Trophoblast cell (in vitro differentiated cells and primary cell): ENCODE results near the gene UGT1A1.
A peak's percentile ranks its signal among the peaks of the same experiment; 100 is the strongest.

Experiments
- DNase-seq, 2 donors: peaks; one replicate each; pipeline ENCODE4 v3.0.0-alpha.2; 2016
- H2AFZ ChIP-seq: 2 replicates; pipeline ENCODE4 v1.6.1; 2013; ENCODE audit warnings: low read length, moderate library complexity, mild to moderate bottlenecking; ENCODE audit not compliant: insufficient read depth, poor library complexity
- H2AK5ac ChIP-seq: 2 replicates; pipeline ENCODE4 v1.6.1; 2013; ENCODE audit warnings: mild to moderate bottlenecking, low read length
- H2BK120ac ChIP-seq: 2 replicates; pipeline ENCODE4 v1.6.1; 2013; ENCODE audit warnings: low read length, mild to moderate bottlenecking, moderate library complexity; ENCODE audit not compliant: insufficient read depth, poor library complexity
- H2BK12ac ChIP-seq: 2 replicates; pipeline ENCODE4 v1.6.1; 2013; ENCODE audit warnings: mild to moderate bottlenecking, low read length, moderate library complexity
- H2BK5ac ChIP-seq: 2 replicates; pipeline ENCODE4 v1.6.1; 2013; ENCODE audit warnings: low read length, low read depth, moderate library complexity, mild to moderate bottlenecking; ENCODE audit not compliant: poor library complexity
- H3K14ac ChIP-seq: 2 replicates; pipeline ENCODE4 v1.6.1; 2013; ENCODE audit warnings: mild to moderate bottlenecking, low read length
- H3K18ac ChIP-seq: 2 replicates; pipeline ENCODE4 v1.6.1; 2013; ENCODE audit warnings: mild to moderate bottlenecking, low read length
- H3K23ac ChIP-seq: 2 replicates; pipeline ENCODE4 v1.6.1; 2013; ENCODE audit warnings: low read length
- H3K27ac ChIP-seq: 2 replicates; pipeline ENCODE4 v1.5.1; 2013; ENCODE audit warnings: low read depth, mild to moderate bottlenecking, inconsistent platforms, low read length, moderate library complexity
- H3K27me3 ChIP-seq: 2 replicates; pipeline ENCODE4 v1.6.1; 2013; ENCODE audit warnings: inconsistent platforms, mild to moderate bottlenecking, low read length, moderate library complexity; ENCODE audit not compliant: insufficient read depth
- H3K36me3 ChIP-seq, 2 experiments: 1 replicate in 1 of 2; 2 replicates in 1 of 2; pipeline ENCODE4 v1.6.1; 2013; ENCODE audit warnings: low read length in 2 of 2, mild to moderate bottlenecking in 2 of 2, moderate library complexity in 1 of 2; ENCODE audit not compliant: insufficient read depth in 2 of 2, control insufficient read depth in 1 of 2
- H3K4ac ChIP-seq: 2 replicates; pipeline ENCODE4 v1.6.1; 2013; ENCODE audit warnings: low read depth, mild to moderate bottlenecking, low read length, moderate library complexity
- H3K4me1 ChIP-seq, 2 experiments: 1 replicate in 1 of 2; 2 replicates in 1 of 2; pipeline ENCODE4 v1.6.1; 2013; ENCODE audit warnings: low read length in 2 of 2, mild to moderate bottlenecking in 2 of 2, moderate library complexity in 1 of 2; ENCODE audit not compliant: insufficient read depth in 2 of 2, control insufficient read depth in 1 of 2
- H3K4me2 ChIP-seq: 2 replicates; pipeline ENCODE4 v1.6.1; 2013; ENCODE audit warnings: inconsistent platforms, mild to moderate bottlenecking, low read length, moderate library complexity
- H3K4me3 ChIP-seq: 2 replicates; pipeline ENCODE4 v1.5.1; 2013; ENCODE audit warnings: mild to moderate bottlenecking, low read depth, low read length, inconsistent platforms
- H3K79me1 ChIP-seq: one replicate; pipeline ENCODE4 v1.6.1; 2013; ENCODE audit warnings: low read length
- H3K79me2 ChIP-seq: 2 replicates; pipeline ENCODE4 v1.6.1; 2013; ENCODE audit warnings: low read length, mild to moderate bottlenecking; ENCODE audit not compliant: control insufficient read depth, insufficient read depth, poor library complexity
- H3K9ac ChIP-seq: 2 replicates; pipeline ENCODE4 v1.6.1; 2013; ENCODE audit warnings: mild to moderate bottlenecking, low read length
- H3K9me3 ChIP-seq: 2 replicates; pipeline ENCODE4 v1.6.1; 2013; ENCODE audit warnings: low read depth, mild to moderate bottlenecking, control low read depth, inconsistent platforms, low read length; ENCODE audit not compliant: insufficient read depth
- H4K12ac ChIP-seq: 2 replicates; pipeline ENCODE4 v1.6.1; 2013; ENCODE audit warnings: low read depth, mild to moderate bottlenecking, low read length, moderate library complexity
- H4K8ac ChIP-seq: 2 replicates; pipeline ENCODE4 v1.6.1; 2013; ENCODE audit warnings: low read depth, mild to moderate bottlenecking, low read length, moderate library complexity
- H4K91ac ChIP-seq: one replicate; pipeline ENCODE4 v1.6.1; 2013; ENCODE audit warnings: low read depth, mild to moderate bottlenecking, low read length, moderate library complexity
- WGBS: extraction: QIAGEN DNeasy Blood & Tissue Kit; methylation state at CpG from one replicate; pipeline ENCODE4 v1.1.7; 2013; ENCODE audit warnings: missing lambda C conversion rate; ENCODE audit not compliant: insufficient read length, insufficient coverage; ENCODE audit errors: extremely low coverage; 5-methylcytosine and 5-hydroxymethylcytosine counted together

UGT1A1 gene

GRCh38 chr2:233811087-233811486 is 51.0 kb downstream of the UGT1A1 start:
- Histone ChIP-seq H3K18ac (no peak overlapping the region), H3K4me3 (no peak overlapping the region), H3K79me2 (no peaks in the 10 kb centered on the region), H4K8ac (no peak overlapping the region), H3K27ac (no peak overlapping the region), H4K91ac (no peak overlapping the region), H3K4ac (no peak overlapping the region), H3K27me3 (no peaks in the 10 kb centered on the region), H3K4me1 (no peaks in the 10 kb centered on the region), H3K9me3 (peaks cover 12% of the 10 kb centered on the region), H2AFZ (no peak overlapping the region), H3K23ac (no peak overlapping the region), H3K9ac (no peak overlapping the region), H2BK120ac (no peak overlapping the region), H3K4me2 (no peak overlapping the region), H2AK5ac (no peak overlapping the region), H2BK12ac (no peak overlapping the region), H3K79me1 (no peaks in the 10 kb centered on the region), H2BK5ac (no peak overlapping the region), H3K14ac (no peak overlapping the region), H4K12ac (no peak overlapping the region), H3K36me3 (no peaks in the 10 kb centered on the region)
- whole genome bisulfite sequencing = no CpG with 5 or more reads among the region's 4 CpGs
- no peak for DNase-seq

GRCh38 chr2:233811732-233812131 is 51.7 kb downstream of the UGT1A1 start:
- Histone ChIP-seq H2BK12ac (no peak overlapping the region), H2BK5ac (no peak overlapping the region), H3K18ac (no peak overlapping the region), H4K8ac (no peak overlapping the region), H2BK120ac (no peak overlapping the region), H3K4me3 (no peak overlapping the region), H3K9ac (no peak overlapping the region), H3K27ac (no peak overlapping the region), H3K27me3 (no peaks in the 10 kb centered on the region), H2AFZ (no peak overlapping the region), H3K23ac (no peak overlapping the region), H3K4me1 (no peaks in the 10 kb centered on the region), H3K36me3 (no peaks in the 10 kb centered on the region), H3K9me3 (peaks cover 14% of the 10 kb centered on the region), H4K12ac (no peak overlapping the region), H3K4me2 (no peak overlapping the region), H2AK5ac (no peak overlapping the region), H4K91ac (no peak overlapping the region), H3K79me2 (no peaks in the 10 kb centered on the region), H3K14ac (no peak overlapping the region), H3K79me1 (no peaks in the 10 kb centered on the region), H3K4ac (no peak overlapping the region)
- WGBS = no CpG with 5 or more reads among the region's 8 CpGs
- no peak for DNase-seq

GRCh38 chr2:233813236-233814055 is 53.4 kb downstream of the UGT1A1 start:
- Histone ChIP-seq H4K91ac (no peak overlapping the region), H3K79me2 (no peaks in the 10 kb centered on the region), H2BK120ac (no peak overlapping the region), H3K27ac (no peak overlapping the region), H3K4me2 (no peak overlapping the region), H3K9ac (no peak overlapping the region), H2BK5ac (no peak overlapping the region), H2BK12ac (no peak overlapping the region), H3K23ac (no peak overlapping the region), H3K27me3 (no peaks in the 10 kb centered on the region), H4K12ac (no peak overlapping the region), H2AFZ (no peak overlapping the region), H4K8ac (no peak overlapping the region), H3K9me3 (peaks cover 10% of the 10 kb centered on the region), H3K4me3 (no peak overlapping the region), H3K18ac (no peak overlapping the region), H3K79me1 (no peaks in the 10 kb centered on the region), H2AK5ac (no peak overlapping the region), H3K14ac (no peak overlapping the region), H3K36me3 (no peaks in the 10 kb centered on the region), H3K4ac (no peak overlapping the region), H3K4me1 (no peaks in the 10 kb centered on the region)
- no peak for DNase-seq
- WGBS = no CpG with 5 or more reads among the region's 3 CpGs

- Histone ChIP-seq H2BK120ac (no peak overlapping the region), H3K9me3 (peaks cover 7% of the 10 kb centered on the region), H3K18ac (no peak overlapping the region), H3K27ac (no peak overlapping the region), H3K4ac (no peak overlapping the region), H4K8ac (no peak overlapping the region), H2AFZ (no peak overlapping the region), H3K4me3 (no peak overlapping the region), H4K12ac (no peak overlapping the region), H3K27me3 (no peaks in the 10 kb centered on the region), H3K23ac (no peak overlapping the region), H3K9ac (no peak overlapping the region), H3K36me3 (no peaks in the 10 kb centered on the region), H3K4me2 (no peak overlapping the region), H3K79me1 (no peaks in the 10 kb centered on the region), H2AK5ac (no peak overlapping the region), H3K14ac (no peak overlapping the region), H2BK5ac (no peak overlapping the region), H3K79me2 (no peaks in the 10 kb centered on the region), H3K4me1 (no peaks in the 10 kb centered on the region), H2BK12ac (no peak overlapping the region), H4K91ac (no peak overlapping the region)
- no CpG with 5 or more reads among the region's 2 CpGs for WGBS
- peak in 1 of 2 donors; percentile 3 for DNase-seq
These were observed 54.2 kb downstream of the UGT1A1 start for GRCh38 chr2:233814056-233814835.
